Thyroid gland (tissue), 4 donors: ENCODE data around the gene METRNL. TPM values are rescaled to one million over a fixed set of nuclear protein-coding genes. Genes with fewer than 3 reads are reported as not detected.
"Not testable (repeated sequence)": the region's sequence is repeated elsewhere in the genome, so short reads cannot be mapped to it uniquely, and the experiment has no call there.

Experiments
- DNase-seq, 2 donors: peaks; one replicate each; pipeline ENCODE4 v3.0.0-alpha.2; 2019
- H3K27ac ChIP-seq, 3 donors: fragments of 200-600 bp; sonication (generic); 1 replicate in 2 of 3; 2 replicates in 1 of 3; pipeline ENCODE4 v1.5.1; 2016 to 2019; ENCODE audit warnings: mild to moderate bottlenecking in 1 of 3, moderate library complexity in 1 of 3
- H3K27me3 ChIP-seq: fragments of 200-600 bp; sonication (generic); one replicate; pipeline ENCODE4 v1.5.1; 2019
- H3K36me3 ChIP-seq, 2 donors: fragments of 200-600 bp; sonication (generic); one replicate each; pipeline ENCODE4 v1.5.1; 2016 to 2019
- H3K4me1 ChIP-seq, 2 donors: fragments of 200-600 bp; sonication (generic); one replicate each; pipeline ENCODE4 v1.5.1; 2017 to 2019
- H3K4me3 ChIP-seq, 3 donors: fragments of 200-600 bp; sonication (generic); replicated peaks in 1 of 3; 1 replicate in 2 of 3; 2 replicates in 1 of 3; pipeline ENCODE4 v1.5.1; 2016; ENCODE audit warnings: mild to moderate bottlenecking in 1 of 3
- H3K9me3 ChIP-seq: fragments of 200-600 bp; sonication (generic); one replicate; pipeline ENCODE4 v1.5.1; 2017
- POLR2A ChIP-seq, 2 donors: fragments of 450-650 bp; IDR thresholded peaks; one replicate each; pipeline ENCODE4 v1.6.1; 2017; ENCODE audit warnings: antibody characterized with exemption in 2 of 2, mild to moderate bottlenecking in 2 of 2, moderate library complexity in 1 of 2
- WGBS, 2 donors: methylation state at CpG; one replicate each; pipeline ENCODE4 v1.1.5; 2017; 5-methylcytosine and 5-hydroxymethylcytosine counted together
- intact Hi-C: fragments of 100-400 bp; cut with DNase I; formaldehyde crosslinking; loops from one replicate; pipeline ENCODE4 v1.15.1; 2023
- total RNA-seq, 4 donors: library from RNA; depleted of rRNA; stranded (reverse); fragments of >200 nt; gene quantifications; one replicate each; pipeline ENCODE4 v1.2.3, GENCODE V29; 2016
- TF ChIP-seq, protein P1 (sequence below), 6 experiments: fragments of 200-600 bp in 3 of 6; fragments of 450-650 bp in 3 of 6; sonication (generic) in 3 of 6; IDR thresholded peaks; one replicate each; pipeline ENCODE4 v1.5.1; 2016 to 2019; ENCODE audit warnings: antibody characterized with exemption in 6 of 6, mild to moderate bottlenecking in 2 of 6, inconsistent platforms in 1 of 6, moderate library complexity in 1 of 6

The METRNL gene
- total RNA-seq, 4 donors from 2014 or later: 57.5 to 89.7 (median 73.3) TPM

DNA sequence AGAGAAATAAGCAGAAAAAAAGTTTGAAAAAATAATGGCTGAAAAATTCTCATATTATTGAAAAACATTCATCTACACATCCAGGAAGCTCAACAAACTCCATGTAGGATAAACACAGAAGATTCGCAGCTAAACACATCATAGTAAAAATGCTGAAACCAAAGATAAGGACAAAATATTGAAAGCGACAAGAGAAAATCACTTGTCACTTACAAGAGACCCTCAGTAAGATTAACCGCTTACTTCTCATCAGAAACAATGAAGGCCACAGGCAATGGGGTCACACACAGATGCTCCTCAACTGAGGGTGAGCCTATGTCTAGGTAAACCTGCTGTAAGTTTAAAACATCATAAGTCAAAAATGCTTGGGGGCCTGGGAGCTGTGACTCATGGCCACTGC lies 38.1 kb upstream of the METRNL start:
- no peak overlapping the region for H3K27ac ChIP-seq
- no peak for DNase-seq
- no peaks in the 10 kb centered on the region for H3K27me3 ChIP-seq
- H3K4me1 ChIP-seq: no peaks in the 10 kb centered on the region
- intact Hi-C loops: no loop called here
- no peaks in the 10 kb centered on the region for H3K36me3 ChIP-seq
- H3K9me3 ChIP-seq: no peaks in the 10 kb centered on the region
- 96% methylated on average over 3 of the region's 3 CpGs for WGBS, 2 donors
- no peak overlapping the region for H3K4me3 ChIP-seq
- TF ChIP-seq POLR2A (IDR thresholded peaks at IDR 0.05): no peak
- TF ChIP-seq, protein P1, sequence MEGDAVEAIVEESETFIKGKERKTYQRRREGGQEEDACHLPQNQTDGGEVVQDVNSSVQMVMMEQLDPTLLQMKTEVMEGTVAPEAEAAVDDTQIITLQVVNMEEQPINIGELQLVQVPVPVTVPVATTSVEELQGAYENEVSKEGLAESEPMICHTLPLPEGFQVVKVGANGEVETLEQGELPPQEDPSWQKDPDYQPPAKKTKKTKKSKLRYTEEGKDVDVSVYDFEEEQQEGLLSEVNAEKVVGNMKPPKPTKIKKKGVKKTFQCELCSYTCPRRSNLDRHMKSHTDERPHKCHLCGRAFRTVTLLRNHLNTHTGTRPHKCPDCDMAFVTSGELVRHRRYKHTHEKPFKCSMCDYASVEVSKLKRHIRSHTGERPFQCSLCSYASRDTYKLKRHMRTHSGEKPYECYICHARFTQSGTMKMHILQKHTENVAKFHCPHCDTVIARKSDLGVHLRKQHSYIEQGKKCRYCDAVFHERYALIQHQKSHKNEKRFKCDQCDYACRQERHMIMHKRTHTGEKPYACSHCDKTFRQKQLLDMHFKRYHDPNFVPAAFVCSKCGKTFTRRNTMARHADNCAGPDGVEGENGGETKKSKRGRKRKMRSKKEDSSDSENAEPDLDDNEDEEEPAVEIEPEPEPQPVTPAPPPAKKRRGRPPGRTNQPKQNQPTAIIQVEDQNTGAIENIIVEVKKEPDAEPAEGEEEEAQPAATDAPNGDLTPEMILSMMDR (IDR thresholded peaks at IDR 0.05): no peak

DNA sequence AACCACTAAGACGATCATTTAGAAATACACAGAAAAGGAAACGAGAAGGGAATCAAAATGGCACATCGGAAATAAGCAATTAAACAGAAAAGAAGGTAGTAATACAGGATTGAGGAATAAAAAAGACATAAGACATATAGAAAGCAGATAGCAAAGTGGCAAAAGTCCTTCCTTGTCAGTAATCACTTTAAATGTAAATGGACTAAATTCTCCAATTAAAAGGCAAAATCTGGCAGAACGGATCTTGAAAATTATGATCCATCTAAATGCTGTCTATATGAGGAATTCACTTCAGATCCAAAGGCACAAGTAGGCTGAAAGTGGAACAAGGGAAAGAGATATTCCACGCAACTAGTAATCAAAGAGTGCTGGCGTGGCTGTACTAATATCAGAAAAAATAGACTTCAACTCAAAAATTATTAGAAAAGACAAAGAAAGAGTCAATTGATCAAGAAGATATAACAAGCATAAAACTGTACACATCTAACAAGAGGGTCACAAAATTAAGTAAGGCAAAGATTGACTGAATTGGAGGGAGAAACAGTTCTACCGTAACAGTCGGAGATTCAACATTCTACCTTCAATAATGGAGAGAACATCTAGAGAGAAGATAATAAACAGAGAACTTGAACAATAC lies 36.8 kb upstream of the METRNL start:
- no peaks in the 10 kb centered on the region for H3K4me1 ChIP-seq
- H3K4me3 ChIP-seq: no peak overlapping the region
- no peaks in the 10 kb centered on the region for H3K27me3 ChIP-seq
- 84 to 97% methylated on average over 8 of the region's 8 CpGs for WGBS, 2 donors
- intact Hi-C loops: no loop called here
- H3K36me3 ChIP-seq: no peaks in the 10 kb centered on the region
- DNase-seq: no peak
- no peaks in the 10 kb centered on the region for H3K9me3 ChIP-seq
- H3K27ac ChIP-seq: no peak overlapping the region
- no peak for TF ChIP-seq POLR2A (IDR thresholded peaks at IDR 0.05)
- TF ChIP-seq, protein P1 (IDR thresholded peaks at IDR 0.05): no peak

DNA sequence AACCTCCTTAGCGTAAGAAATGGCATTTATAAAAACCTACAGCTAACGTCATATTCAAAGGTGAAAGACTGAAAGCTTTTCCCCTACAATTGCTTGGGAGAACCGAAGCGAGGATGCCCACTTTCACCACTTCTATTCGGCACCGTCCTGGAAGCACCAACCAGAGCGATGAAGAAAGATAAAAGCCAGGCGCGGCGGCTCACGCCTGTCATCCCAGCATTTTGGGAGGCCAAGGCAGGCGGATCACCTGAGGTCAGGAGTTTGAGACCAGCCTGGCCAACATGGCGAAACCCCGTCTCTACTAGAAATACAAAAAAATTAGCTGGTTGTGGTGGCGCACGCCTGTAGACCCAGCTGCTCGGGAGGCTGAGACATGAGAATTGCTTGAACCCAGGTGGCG lies 34.9 kb upstream of the METRNL start:
- H3K4me3 ChIP-seq, intact Hi-C loops, H3K36me3 ChIP-seq, DNase-seq, H3K27me3 ChIP-seq, H3K27ac ChIP-seq, H3K9me3 ChIP-seq, H3K4me1 ChIP-seq: not testable (repeated sequence)
- WGBS, 2 donors: 97% methylated on average over 18 of the region's 18 CpGs

DNA sequence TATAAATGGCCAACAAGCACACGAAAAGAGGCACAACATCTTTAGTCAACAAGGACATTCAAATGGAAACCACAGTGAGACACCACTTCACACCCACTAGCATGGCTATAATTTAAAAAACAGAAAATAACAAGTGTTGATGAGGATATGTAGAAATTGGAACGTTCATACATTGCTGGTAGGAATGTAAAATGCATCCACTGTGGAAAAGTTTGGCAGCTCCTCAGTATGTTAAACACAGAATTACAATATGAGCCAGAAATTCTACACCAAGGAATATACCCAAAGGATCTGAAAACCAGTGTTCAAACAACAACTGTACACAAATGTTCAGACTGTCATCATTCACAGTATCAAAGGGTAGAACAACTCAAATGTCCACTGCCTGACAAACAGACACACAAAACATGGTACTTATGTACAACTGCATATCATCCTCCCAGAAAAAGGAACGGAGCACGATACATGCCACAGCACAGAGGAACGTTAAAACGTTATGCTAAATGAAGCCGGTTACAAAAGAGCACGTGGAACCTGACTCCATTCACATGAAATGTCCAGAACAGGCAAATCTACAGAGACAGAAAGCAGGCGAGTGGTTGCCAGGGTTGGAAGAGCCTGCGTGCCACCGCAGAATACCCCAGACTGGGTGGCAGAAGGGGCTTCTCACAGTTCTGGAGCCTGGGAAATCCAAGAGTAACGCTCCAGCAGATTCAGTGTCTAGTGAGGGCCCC lies 32.8 kb upstream of the METRNL start:
- H3K9me3 ChIP-seq: no peaks in the 10 kb centered on the region
- TF ChIP-seq, protein P1 (IDR thresholded peaks at IDR 0.05): no peak
- TF ChIP-seq POLR2A (IDR thresholded peaks at IDR 0.05): no peak
- no peak overlapping the region for H3K27ac ChIP-seq
- no peak overlapping the region for H3K4me3 ChIP-seq
- H3K27me3 ChIP-seq: no peaks in the 10 kb centered on the region
- intact Hi-C loops: no loop called here
- H3K36me3 ChIP-seq: no peaks in the 10 kb centered on the region
- peaks cover 5 to 18% of the 10 kb centered on the region in 2 donors for H3K4me1 ChIP-seq
- DNase-seq: no peak
- WGBS, 2 donors: 94 to 97% methylated on average over 12 of the region's 12 CpGs

DNA sequence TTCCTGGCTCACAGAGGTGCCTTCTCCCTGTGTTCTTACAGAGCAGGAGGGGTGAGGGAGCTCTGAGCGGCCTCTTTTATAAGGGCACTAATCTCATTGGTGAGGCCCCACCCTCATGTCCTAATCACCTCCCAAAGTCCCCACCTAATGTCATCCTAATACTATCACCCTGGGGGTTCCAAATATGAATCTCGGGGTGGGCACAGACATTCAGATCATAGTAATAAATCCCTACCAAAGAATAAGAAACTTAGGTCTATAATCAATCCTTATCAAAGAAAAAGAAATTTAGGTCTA lies 32.3 kb upstream of the METRNL start:
- H3K27ac ChIP-seq: no peak overlapping the region
- no peak for TF ChIP-seq POLR2A (IDR thresholded peaks at IDR 0.05)
- TF ChIP-seq, protein P1 (IDR thresholded peaks at IDR 0.05): no peak
- no peaks in the 10 kb centered on the region for H3K9me3 ChIP-seq
- WGBS, 2 donors: 42 to 64% methylated on average over 2 of the region's 2 CpGs
- H3K4me1 ChIP-seq: peaks cover 8 to 21% of the 10 kb centered on the region in 2 donors
- DNase-seq: no peak
- no peaks in the 10 kb centered on the region for H3K36me3 ChIP-seq
- intact Hi-C loops: no loop called here
- no peaks in the 10 kb centered on the region for H3K27me3 ChIP-seq
- no peak overlapping the region for H3K4me3 ChIP-seq

DNA sequence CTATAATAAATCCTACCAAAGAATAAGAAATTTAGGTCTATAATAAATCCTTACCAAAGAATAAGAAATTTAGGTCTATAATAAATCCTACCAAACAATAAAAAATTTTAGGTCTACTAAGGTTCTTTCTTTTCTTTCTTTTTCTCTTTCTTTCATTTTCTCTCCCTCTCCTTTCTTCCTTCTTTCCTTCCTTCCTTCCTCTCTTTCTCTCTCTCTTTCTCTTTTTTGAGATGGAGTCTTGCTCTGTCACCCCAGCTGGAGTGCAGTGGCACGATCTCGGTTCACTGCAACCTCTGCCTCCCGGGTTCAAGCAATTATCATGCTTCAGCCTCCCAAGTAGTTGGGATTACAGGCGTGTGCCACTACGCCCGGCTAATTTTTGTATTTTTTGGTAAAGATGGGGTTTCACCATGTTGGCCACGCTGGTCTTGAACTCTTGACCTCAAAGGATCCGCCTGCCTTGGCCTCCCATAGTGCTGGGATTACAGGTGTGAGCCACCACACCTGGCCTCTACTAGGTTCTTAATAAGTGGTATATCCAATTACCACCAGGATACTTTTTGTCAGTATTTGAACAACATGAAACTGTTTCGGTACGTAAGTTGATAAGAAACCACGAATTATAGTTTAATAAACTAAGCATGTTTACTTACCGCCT lies 31.5 kb upstream of the METRNL start:
- DNase-seq, intact Hi-C loops, H3K9me3 ChIP-seq, H3K4me3 ChIP-seq, H3K27me3 ChIP-seq, H3K36me3 ChIP-seq: not testable (repeated sequence)
- Histone ChIP-seq H3K4me1 (peaks cover 11 to 27% of the 10 kb centered on the region in 2 donors), H3K27ac (peak overlapping the region in 2 of 3 donors; percentile 48 to 65)
- WGBS, 2 donors: 87 to 93% methylated on average over 12 of the region's 12 CpGs
